ENCODE data around the gene RNU6-9. TPM values are rescaled to one million over a fixed set of nuclear protein-coding genes. Genes with fewer than 3 reads are reported as not detected.

Gene RNU6-9
- total RNA-seq, 1 experiment from 2014 or later = not detected

GRCh38 chr19:936175-936546 is 42.9 kb downstream of the RNU6-9 start:
- H3K4me1 Mint-ChIP-seq = peaks cover 11% of the 10 kb centered on the region
- no peak for DNase-seq (ENCODE audit: low spot score)
- ChIA-PET POLR2A (no interaction called here), CTCF (interaction anchor here (2.3 kb wide), 1 partner anchor 23 kb away, joined by 7 read pairs; no protein-coding TSS in a partner anchor)
- no peak for ATAC-seq
- no peaks in the 10 kb centered on the region for H3K9me3 Mint-ChIP-seq
- H3K36me3 Mint-ChIP-seq = peaks cover 19% of the 10 kb centered on the region
- no peak overlapping the region for H3K27ac Mint-ChIP-seq
- TF ChIP-seq PRRX2 (CRISPR knock-in tag; IDR thresholded peaks at IDR 0.05) (no peak), ZNF121 (CRISPR knock-in tag; IDR thresholded peaks at IDR 0.05) (0 out of 2 replicates have a peak, but pooled peaks have one; percentile 65), FOXP1 (CRISPR knock-in tag; IDR thresholded peaks at IDR 0.05; ENCODE audit: borderline replicate concordance) (no peak), NFATC4 (CRISPR knock-in tag; IDR thresholded peaks at IDR 0.05) (no peak), SOX15 (CRISPR knock-in tag; IDR thresholded peaks at IDR 0.05) (no peak)
- H3K27me3 Mint-ChIP-seq (ENCODE audit: low read depth) = no peaks in the 10 kb centered on the region
- no peak overlapping the region for H3K4me3 Mint-ChIP-seq

- Mint-ChIP-seq H3K4me1 (peaks cover 8% of the 10 kb centered on the region), H3K27me3 (ENCODE audit: low read depth) (no peaks in the 10 kb centered on the region), H3K4me3 (no peak overlapping the region), H3K27ac (peak overlapping the region; percentile 81), H3K36me3 (peaks cover 24% of the 10 kb centered on the region), H3K9me3 (no peaks in the 10 kb centered on the region)
- no peak for TF ChIP-seq AFF4 (CRISPR knock-in tag; IDR thresholded peaks at IDR 0.05; ENCODE audit: borderline replicate concordance)
- peak; percentile 48; the same call in 1 of the 2 replicates for TF ChIP-seq ZNF121 (CRISPR knock-in tag; IDR thresholded peaks at IDR 0.05)
- TF ChIP-seq HMGA2 (CRISPR knock-in tag; IDR thresholded peaks at IDR 0.05) = no peak
- no peak for TF ChIP-seq CBFB (CRISPR knock-in tag; IDR thresholded peaks at IDR 0.05; ENCODE audit: low read depth)
- TF ChIP-seq TP53 (CRISPR knock-in tag; IDR thresholded peaks at IDR 0.05) = no peak
- DNase-seq (ENCODE audit: low spot score) = no peak
- CTCF ChIA-PET = interaction anchor here (0.7 to 1.4 kb wide), 2 partner anchors 64 to 74 kb away, joined by 4 read pairs; no protein-coding TSS in a partner anchor
- POLR2A ChIA-PET = interaction anchor here (0.7 kb wide), 1 partner anchor 71 kb away, joined by 6 read pairs; no protein-coding TSS in a partner anchor
- no peak for ATAC-seq
These were observed 44.0 kb downstream of the RNU6-9 start for GRCh38 chr19:937259-937694.

GRCh38 chr19:938233-938923 is 45.1 kb downstream of the RNU6-9 start:
- POLR2A ChIA-PET = interaction anchor here (0.7 kb wide), 1 partner anchor 70 kb away, joined by 6 read pairs; no protein-coding TSS in a partner anchor
- H3K9me3 Mint-ChIP-seq = no peaks in the 10 kb centered on the region
- no peak overlapping the region for H3K4me3 Mint-ChIP-seq
- H3K27ac Mint-ChIP-seq = peak overlapping the region; percentile 89; the same call in 1 of the 2 replicates
- peaks cover 3% of the 10 kb centered on the region; the same call in 1 of the 2 replicates for H3K4me1 Mint-ChIP-seq
- no peaks in the 10 kb centered on the region for H3K27me3 Mint-ChIP-seq (ENCODE audit: low read depth)
- no peak for TF ChIP-seq NR2C2 (CRISPR knock-in tag; IDR thresholded peaks at IDR 0.05)
- TF ChIP-seq ZBTB43 (CRISPR knock-in tag; IDR thresholded peaks at IDR 0.05) = no peak
- TF ChIP-seq PREB (CRISPR knock-in tag; IDR thresholded peaks at IDR 0.05; ENCODE audit: borderline replicate concordance) = no peak
- no peak for TF ChIP-seq ZNF263 (CRISPR knock-in tag; IDR thresholded peaks at IDR 0.05; ENCODE audit: low read depth)
- TF ChIP-seq AFF4 (CRISPR knock-in tag; IDR thresholded peaks at IDR 0.05; ENCODE audit: borderline replicate concordance) = no peak
- TF ChIP-seq RELA (CRISPR knock-in tag; IDR thresholded peaks at IDR 0.05; ENCODE audit: borderline replicate concordance) = no peak
- no peak for TF ChIP-seq NFATC4 (CRISPR knock-in tag; IDR thresholded peaks at IDR 0.05)
- TF ChIP-seq GABPB1 (CRISPR knock-in tag; IDR thresholded peaks at IDR 0.05) = no peak
- no peak for TF ChIP-seq E2F5 (CRISPR knock-in tag; IDR thresholded peaks at IDR 0.05)
- TF ChIP-seq ZNF423 (CRISPR knock-in tag; IDR thresholded peaks at IDR 0.05) = no peak
- TF ChIP-seq SMAD3 (CRISPR knock-in tag; IDR thresholded peaks at IDR 0.05; ENCODE audit: borderline replicate concordance) = no peak
- TF ChIP-seq IRF1 (CRISPR knock-in tag; IDR thresholded peaks at IDR 0.05) = no peak
- H3K36me3 Mint-ChIP-seq = peaks cover 33% of the 10 kb centered on the region
- no peak for ATAC-seq
- CTCF ChIA-PET = interaction anchor here (0.7 to 1.4 kb wide), 3 partner anchors 21 to 75 kb away, joined by 3 to 4 read pairs (median 4); no protein-coding TSS in a partner anchor
- no peak for DNase-seq (ENCODE audit: low spot score)

Data from WTC11 (cell line).